Measurements from ENCODE around the gene KIF11. TPM values are rescaled to one million over a fixed set of nuclear protein-coding genes. Genes with fewer than 3 reads are reported as not detected.
A peak's percentile ranks its signal among the peaks of the same experiment; 100 is the strongest.

Gene KIF11
- total RNA-seq, 1 donor from 2014 or later, result 16.1 TPM

DNA sequence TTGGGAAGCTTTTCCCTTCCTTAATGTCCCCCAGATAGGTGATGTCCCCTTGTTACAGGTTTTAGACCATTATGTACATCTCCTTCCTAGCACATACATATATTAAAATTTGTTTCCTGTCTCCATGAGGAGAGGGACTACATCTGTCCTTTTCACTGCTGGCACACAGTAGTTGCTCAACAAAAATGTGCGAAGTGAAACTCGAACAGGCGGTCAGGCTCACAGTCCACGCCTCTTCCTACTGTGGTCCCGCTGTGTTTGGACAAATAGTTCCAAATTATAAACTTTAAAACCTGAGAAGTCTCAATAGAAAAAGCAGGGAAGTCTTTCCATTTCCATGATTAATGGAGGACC lies 95.6 kb downstream of the KIF11 start:
- DNase-seq, result no peak

DNA sequence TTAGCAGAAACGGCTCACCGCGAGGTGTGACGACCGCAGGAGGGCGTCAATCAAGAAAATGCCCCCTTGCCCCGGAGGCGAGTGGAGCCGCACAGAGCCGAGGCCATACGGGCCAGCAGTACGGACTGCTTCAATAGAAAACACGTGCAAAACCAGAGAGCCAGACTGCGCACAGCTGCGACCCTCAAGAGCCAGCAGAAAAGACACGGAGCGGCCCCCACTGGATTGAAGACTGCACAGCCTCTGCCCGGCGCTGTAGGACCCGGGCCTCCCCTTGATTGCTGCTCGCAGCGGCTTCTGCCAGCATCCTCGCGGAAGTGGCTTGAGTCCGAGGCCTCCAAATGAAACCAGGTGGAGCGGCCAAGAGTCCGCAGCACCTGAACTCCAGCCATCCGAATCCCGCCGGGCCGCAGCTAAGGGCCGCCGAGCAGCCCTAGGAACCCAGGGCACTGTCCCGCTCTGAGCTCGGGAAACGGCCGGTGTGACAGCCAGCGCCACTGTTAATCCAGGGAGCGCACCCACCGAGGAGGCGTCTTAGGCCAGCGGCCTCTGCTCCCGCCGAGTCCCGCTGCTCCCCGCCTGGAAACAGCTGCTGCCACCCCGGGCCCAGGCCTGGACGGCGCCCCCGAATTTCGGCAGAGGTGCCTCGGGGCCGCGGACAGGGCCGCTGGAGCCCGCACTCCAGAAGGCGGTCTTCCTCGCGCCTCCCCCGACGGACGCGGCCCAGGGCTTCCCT lies 96.2 kb downstream of the KIF11 start:
- peak; percentile 54 for DNase-seq

DNA sequence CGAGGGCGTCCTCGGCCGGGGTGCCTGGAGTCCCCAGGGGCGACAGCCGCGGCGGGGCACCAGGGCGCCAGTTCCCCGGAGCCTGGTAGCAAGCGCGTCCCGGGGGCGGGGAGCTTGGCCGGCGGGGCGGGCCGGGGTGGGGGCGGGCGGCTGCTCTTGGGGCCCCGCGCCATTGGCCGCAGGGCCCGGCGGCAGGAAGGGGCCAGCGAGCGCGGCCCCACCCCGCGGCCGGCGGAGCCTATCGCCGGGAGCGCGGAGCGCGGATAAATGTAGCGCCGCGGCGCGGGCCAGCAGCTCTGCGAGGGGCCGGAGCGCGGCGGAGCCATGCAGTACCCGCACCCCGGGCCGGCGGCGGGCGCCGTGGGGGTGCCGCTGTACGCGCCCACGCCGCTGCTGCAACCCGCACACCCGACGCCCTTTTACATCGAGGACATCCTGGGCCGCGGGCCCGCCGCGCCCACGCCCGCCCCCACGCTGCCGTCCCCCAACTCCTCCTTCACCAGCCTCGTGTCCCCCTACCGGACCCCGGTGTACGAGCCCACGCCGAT lies 96.8 kb downstream of the KIF11 start, which contains the start of gene HHEX:
Gene HHEX, plus strand, starts transcription at position 293 of the 548 bp plus-strand sequence. Its CDS starts 32 bp downstream, at position 325.
- DNase-seq, result peak; percentile 33

DNA sequence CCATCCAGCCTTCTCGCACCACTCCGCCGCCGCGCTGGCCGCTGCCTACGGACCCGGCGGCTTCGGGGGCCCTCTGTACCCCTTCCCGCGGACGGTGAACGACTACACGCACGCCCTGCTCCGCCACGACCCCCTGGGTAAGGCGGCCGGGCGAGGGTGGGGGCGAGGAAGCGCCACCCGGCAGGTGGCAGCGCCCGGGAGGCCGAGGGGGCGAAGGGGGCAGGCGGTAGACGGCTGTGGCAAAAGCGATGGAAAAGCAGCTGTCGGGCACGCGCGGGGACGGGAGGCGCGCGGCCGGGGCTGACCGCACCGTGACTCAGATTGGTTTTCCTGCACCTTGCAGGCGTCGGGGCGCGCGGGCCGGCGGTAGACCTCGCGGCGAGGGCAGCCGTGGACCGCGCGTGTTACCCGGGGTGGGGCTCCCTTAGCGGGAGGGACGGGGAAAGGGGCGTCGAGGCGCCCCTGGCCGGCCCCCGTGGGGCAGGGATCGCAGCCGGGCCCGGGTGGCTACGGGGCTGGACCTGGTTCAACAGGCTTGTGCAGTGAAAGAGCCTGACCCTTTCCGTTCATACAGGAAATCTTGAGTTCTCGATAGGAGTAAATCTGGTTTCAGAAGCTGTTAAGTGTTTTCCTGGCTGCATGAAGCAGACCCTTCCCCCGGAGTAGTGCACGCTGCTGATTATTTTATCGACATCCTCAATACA lies 97.4 kb downstream of the KIF11 start:
- DNase-seq, result peak; percentile 23

DNA sequence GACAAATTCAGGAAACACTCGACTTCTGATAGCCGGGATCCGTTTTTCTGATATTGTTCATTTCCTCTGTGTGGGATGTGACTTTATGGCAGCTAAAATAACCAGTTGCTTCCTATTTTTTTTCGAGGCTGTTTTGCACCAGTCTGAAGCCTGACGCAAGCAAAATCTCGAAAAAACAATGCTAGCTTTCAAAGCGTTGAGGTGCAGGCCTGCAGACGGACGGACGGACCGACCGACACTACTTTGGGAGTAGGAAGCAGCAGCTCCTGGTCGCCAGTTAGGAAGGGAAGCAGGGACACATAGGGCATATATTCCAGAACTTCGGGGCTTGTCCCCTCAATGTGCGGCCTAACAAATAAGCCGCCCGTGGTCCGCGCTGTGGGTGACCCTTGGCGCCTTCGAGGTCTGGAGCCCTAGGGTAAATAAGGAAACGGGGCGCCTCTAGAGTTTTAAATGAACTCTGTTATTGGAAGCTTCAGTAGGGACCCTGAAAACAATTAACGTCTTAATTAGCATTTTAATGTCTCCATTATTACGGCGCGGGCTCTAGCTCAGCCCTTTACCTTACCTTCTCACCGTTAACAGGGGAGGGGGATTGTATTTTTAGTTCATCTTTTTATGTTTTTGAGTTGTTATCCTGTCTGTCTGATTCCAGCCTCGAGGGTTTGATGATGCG lies 98.1 kb downstream of the KIF11 start:
- peak; percentile 30 for DNase-seq

DNA sequence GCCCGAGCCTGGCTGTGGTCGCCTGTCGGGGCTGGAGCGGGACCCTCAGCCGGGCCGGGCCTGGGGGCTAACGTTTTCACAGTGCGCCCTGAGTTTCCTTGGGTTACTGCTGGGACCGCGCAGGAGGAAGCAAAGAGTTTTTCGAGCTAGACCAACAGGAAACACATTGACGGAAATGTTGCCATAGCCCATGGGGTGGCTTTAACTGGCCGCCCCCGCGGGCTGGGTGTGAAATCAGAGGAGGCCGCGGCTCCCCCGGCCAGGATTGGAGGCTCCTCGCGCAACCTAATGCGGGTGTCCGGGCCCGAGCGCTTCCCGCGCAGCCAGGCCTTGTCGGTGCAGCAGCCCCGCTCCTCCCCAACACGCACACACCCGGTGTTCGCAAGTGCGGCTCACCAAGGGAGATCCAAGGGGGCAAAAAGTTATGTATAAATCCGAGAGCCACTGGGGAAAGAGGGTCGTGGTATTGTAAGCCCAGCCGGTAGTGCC lies 98.7 kb downstream of the KIF11 start:
- DNase-seq, result peak; percentile 29

DNA sequence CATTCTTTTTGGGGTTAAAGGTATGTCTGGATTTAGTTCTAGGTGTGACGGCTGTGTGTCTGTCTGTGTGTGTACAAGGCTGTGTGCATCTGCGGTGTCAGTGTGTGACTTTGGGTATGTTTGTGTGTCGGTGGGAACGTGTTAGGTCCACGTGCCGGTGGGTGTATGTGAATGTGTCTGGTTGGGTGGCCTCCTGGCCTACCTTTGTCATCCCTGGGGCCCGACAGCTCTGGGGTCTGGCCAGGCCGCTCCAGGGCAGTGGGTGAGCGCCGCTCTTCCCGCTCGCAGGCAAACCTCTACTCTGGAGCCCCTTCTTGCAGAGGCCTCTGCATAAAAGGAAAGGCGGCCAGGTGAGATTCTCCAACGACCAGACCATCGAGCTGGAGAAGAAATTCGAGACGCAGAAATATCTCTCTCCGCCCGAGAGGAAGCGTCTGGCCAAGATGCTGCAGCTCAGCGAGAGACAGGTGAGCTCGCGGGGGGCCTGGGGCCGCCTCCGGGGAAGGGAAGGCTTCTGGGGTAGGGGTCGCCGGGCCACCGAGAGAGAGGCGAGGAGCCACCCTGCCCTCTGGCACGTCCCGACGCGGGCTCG lies 99.2 kb downstream of the KIF11 start:
- DNase-seq, result no peak

DNA sequence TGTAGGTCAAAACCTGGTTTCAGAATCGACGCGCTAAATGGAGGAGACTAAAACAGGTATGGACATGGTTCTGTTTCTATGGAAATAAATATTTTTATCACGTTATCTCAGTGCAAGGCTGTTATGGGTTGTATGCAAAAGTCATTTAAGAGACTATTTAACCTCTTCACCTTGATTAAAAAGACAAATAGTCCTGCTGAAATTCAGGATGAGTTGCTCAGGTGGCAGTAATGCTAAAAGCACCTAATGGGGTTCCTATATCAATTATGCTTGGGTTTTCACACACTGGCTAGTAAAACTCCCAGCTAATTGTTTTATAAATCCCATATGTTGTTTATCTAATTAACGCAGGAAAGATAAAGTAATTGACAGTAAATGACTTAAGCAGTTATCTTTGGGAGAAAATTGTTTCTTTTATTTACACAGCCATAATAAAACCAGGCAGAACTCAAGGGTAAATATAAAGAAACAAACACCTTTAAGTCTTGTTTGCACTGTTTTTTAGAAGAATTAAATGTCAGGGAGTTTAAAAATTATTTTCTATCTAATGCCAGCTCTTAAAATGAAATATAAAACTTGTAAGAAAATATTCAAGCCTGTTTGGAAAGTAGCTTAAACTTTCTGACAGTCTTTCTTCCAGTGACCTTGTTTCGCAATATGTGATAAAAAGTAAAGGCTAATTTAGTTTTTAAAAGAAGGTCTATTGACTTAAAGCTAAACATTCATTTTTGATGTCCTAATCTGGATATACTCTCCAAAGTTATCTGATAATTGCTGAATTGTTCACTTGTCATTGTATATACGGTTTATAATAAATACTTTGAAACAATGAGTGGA lies 100.0 kb downstream of the KIF11 start:
- no peak for DNase-seq

DNA sequence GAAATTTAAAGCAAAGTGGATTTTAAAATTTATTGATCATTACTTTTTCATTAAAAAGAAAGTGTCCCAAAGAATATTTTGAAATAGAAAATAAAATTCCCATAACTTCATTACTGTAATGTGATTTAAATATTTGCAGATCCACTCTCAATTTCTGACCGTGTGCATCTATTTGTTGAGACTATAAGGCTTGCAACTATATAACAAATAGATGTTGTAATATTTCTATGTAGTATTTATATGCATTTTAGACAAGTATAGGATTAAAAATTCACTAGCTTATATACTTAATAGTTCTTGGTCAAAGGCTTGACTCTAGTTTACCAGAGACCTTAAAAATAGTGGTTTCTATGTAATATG lies 100.6 kb downstream of the KIF11 start:
- DNase-seq, result no peak

DNA sequence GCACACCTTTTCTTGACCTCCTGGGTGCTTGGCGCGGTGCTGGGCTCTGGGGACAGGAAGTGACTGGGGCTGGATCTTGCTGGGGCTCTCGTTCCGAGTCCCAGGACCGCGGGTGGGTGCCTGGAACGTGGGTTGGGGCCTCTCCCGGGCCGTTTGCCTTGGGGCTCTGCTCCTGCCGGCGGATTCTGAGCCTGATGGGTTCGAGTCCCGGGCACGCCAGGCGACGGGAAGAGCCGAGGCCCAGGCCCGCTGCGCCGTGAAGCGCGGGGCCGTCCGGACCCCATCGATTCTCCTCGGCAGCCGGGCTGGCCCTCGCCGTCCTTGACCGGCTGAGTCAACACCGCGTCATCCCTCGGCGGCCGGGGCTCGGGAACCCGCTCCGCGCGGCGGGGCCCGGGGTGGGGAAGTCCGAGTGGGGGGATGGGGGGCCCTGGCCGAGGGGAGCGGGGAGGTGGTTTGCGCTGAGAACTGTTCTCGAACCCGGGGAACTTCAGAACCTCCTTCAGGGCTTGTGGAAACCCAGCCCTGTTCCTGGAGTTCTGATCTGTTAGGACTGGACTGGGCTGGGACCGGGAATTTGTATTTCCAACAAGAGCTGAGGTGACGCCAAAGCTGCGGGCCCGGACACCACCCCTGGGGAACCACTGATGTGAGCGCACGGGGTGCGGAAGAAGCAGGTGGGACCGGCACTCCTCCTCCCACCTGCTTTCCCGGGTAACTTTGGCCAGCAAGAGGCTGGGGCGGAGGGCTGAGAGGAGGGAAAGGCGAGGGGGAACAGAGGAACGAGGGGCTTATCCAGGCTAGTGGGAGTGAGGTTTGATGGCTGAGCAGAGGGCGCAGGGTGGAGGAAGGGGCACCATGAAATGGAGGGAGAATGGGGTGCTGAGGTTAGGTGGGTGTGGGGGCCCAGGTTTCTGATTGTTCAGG lies 103.0 kb downstream of the KIF11 start:
- no peak for DNase-seq

DNA sequence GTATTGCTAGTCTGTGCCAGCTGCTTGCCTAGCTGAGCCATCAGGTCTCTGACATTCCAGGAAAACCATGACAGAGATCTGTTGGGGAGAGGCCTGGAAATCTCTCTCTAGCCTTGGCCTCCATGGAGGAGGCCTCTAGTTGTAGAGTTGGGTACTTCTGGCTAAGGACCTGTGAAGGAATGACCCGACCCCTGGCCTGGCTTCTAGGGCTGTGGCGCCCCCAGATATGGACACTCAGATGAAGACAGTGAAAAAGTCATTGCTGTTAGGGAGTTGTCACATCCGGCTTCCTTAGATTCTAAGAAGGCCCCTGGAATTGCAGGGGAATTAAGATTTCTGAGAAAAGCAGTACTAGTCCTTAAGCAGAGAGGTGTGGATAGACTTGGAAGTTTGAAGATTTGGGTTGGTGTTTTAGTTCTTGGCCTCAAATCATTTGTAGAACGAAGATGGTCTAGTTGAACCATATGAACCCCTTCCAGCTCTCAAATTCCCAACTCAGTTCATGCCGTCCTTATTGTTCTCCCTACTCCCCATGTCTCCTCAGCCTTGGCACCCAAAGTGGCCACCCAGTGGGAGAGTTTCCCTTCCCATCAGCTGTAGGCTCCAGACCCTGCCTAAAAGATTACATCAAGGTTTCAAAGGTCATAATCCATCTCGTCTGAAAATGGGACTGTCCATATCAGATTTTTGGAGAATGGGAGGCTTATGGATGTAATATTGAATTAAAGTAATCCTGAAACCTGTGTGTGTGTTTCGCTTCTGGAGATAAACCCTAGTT lies 103.9 kb downstream of the KIF11 start:
- no peak for DNase-seq

DNA sequence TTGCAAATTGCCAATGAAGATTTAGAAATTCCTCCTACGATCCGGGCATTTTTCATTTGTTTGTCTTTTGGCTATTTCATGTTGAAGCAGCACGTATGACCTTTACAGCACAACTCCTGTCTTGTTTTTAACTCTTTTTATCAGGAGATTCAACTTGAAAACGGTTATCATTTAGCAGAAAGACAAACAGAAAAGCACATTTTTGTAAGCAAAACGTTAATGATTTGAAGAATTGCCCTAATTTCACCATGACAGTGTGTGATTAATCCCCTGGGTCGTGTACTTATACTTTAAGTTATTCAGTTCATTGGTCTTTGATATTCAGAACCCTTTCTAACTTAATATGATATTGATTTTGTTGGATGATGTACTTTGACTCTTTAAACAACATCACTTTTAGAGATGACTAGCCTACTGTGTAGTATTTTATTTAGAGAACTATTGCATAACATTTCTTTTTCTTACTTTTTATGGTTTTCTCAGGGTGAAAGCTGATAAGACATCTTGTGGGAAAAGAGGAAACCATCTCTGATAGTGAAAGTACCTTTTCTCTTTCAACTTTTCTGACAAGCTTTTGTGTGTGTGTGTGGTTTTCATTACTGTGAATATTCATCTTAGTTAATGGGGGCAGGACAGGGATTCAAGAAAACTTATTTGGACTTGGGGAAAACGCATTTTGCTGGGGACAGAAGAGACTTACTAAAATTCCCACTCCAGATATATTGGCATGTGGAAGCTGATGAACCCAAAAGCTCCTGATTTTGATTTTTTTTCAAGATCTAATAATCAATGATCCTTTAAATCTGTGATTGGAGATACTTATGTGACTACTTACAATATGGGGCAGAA lies 105.0 kb downstream of the KIF11 start:
- DNase-seq, result no peak

DNA sequence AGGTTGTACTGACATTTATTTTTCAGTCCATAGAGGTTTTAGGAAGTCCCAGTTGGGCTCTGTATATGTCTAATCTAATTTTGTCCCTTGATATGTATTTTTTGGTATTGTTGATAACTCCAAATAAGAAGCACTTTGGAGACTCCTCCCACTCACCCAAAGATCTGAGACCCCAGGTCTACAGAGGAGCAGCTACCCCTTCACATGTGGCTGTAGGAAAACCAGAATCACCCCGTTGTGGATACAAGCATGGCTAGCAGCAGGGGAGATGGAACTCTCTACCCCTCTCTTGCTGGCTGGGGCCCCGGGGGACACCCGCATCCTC lies 106.2 kb downstream of the KIF11 start:
- no peak for DNase-seq

DNA sequence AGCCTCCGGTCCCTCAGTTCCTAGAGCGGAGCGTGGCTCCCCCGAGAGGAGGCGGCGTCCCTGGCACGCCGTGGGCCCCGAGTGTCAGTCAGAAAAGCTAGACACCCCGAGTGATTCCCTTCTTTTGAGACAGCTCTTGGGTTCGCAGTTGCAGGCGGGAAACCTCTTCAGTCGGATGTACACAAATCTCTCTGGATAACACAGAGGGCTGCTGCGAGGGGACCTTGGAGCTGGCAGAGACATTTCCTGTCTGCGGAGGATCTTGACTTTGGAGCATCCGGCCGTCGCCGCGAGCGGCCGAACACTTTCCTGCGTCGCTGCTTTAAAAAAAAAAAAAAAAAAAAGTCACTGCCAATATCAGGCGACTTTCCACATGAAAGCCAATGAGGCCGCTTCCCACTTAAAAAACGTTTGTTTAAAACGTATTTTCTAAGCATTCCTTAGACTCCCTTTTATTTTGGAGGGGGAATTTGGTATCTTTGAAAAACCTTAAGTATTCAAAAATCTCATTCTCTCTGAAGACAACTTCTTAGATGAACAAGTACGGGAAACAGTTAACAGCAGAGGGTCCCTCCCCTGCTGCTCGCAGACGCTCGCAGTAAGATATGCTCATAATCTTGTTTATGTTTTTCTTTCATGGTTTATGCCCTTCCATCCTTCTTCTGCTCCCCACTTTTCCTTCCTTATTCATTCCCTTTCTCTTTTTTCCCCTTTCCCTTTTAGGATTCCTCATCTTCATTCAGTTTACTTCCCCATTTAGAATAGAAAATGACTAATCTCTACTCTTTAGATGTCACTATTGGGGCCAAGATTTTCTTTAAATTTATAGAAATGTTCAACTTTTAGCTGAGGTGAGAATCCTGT lies 106.8 kb downstream of the KIF11 start:
- DNase-seq, result peak; percentile 49

DNA sequence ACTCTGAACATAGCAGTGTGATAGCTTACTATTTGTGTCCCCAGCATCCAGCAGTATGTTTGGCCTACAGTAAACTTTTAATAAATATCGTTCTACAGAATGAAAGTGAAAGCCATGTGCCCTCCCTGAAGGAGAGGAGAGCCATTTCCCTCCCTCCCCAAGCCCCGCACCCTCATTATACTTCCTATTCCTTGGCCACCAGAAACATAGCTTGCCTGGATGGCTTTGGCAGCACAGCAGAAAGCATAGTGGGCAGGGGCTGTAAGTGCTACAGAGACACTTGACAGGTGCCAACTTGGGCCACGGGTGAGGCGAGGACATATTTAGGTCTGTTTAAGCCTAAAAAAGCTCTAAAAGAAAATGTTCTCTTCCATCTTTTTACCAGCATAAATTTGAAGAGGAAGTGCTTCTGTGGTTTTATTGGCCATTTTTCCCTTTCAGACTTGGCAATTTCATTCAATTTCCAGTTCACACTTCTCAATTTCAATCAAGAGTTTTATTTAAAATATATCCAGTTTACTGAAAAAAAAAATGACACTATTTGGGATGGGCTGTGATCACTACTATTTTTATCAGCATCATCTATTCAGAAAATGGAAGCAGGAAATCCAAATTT lies 109.5 kb downstream of the KIF11 start:
- no peak for DNase-seq

Data from tongue (tissue), 2 donors.